SK-N-SH treated with all-trans-retinoic acid at 6 μM for 48 hours (cell line): ENCODE measurements around the gene GRAMD4.
A peak's percentile ranks its signal among the peaks of the same experiment; 100 is the strongest.

Source experiments
- ATAC-seq: fragments of 200-7000 bp; cut with Tn5 transposase; 3 replicates; pipeline ENCODE4 v1.9.1; 2020; ENCODE audit warnings: mild to moderate bottlenecking, moderate library complexity
- BACH2 ChIP-seq: fragments of 250-450 bp; sonication (Bioruptor Pico); IDR thresholded peaks from 2 replicates; pipeline ENCODE4 v1.9.0; 2021; ENCODE audit warnings: mild to moderate bottlenecking, borderline replicate concordance
- CREB5 ChIP-seq: fragments of 250-450 bp; sonication (Bioruptor Pico); IDR thresholded peaks from 2 replicates; pipeline ENCODE4 v1.5.1; 2020; ENCODE audit warnings: low read depth, mild to moderate bottlenecking, moderate library complexity
- ESRRG ChIP-seq: fragments of 250-450 bp; sonication (Bioruptor Pico); IDR thresholded peaks from 2 replicates; pipeline ENCODE4 v1.6.1; 2021; ENCODE audit warnings: mild to moderate bottlenecking
- GLIS3 ChIP-seq: fragments of 250-450 bp; sonication (Bioruptor Pico); IDR thresholded peaks from 2 replicates; pipeline ENCODE4 v1.5.0; 2020; ENCODE audit warnings: mild to moderate bottlenecking, moderate library complexity
- ISL1 ChIP-seq: fragments of 250-450 bp; sonication (Bioruptor Pico); IDR thresholded peaks from 2 replicates; pipeline ENCODE4 v2.1.2; 2022; ENCODE audit warnings: mild to moderate bottlenecking, moderate library complexity
- OSR1 ChIP-seq: fragments of 250-450 bp; sonication (Bioruptor Pico); IDR thresholded peaks from 2 replicates; pipeline ENCODE4 v1.8.0; 2022; ENCODE audit warnings: moderate library complexity, mild to moderate bottlenecking, inconsistent platforms
- POU6F1 ChIP-seq: fragments of 250-450 bp; sonication (Bioruptor Pico); IDR thresholded peaks from 2 replicates; pipeline ENCODE4 v1.8.0; 2021; ENCODE audit warnings: low read depth, mild to moderate bottlenecking, moderate library complexity, borderline replicate concordance
- PPARA ChIP-seq: fragments of 250-450 bp; sonication (Bioruptor Pico); IDR thresholded peaks from 2 replicates; pipeline ENCODE4 v1.5.0; 2020; ENCODE audit warnings: mild to moderate bottlenecking, borderline replicate concordance
- RARB ChIP-seq: fragments of 250-450 bp; sonication (Bioruptor Pico); IDR thresholded peaks from 2 replicates; pipeline ENCODE4 v1.8.0; 2021; ENCODE audit warnings: mild to moderate bottlenecking, moderate library complexity
- SNAI2 ChIP-seq: fragments of 250-450 bp; sonication (Bioruptor Pico); IDR thresholded peaks from 2 replicates; pipeline ENCODE4 v1.5.0; 2020; ENCODE audit warnings: mild to moderate bottlenecking, moderate library complexity
- TCF4 ChIP-seq: fragments of 250-450 bp; sonication (Bioruptor Pico); IDR thresholded peaks from 2 replicates; pipeline ENCODE4 v1.8.0; 2021; ENCODE audit warnings: mild to moderate bottlenecking, moderate library complexity, borderline replicate concordance
- TOX ChIP-seq: fragments of 250-450 bp; sonication (Bioruptor Pico); IDR thresholded peaks from 2 replicates; pipeline ENCODE4 v1.8.0; 2021; ENCODE audit warnings: mild to moderate bottlenecking, moderate library complexity, borderline replicate concordance
- TSHZ2 ChIP-seq: fragments of 250-450 bp; sonication (Bioruptor Pico); IDR thresholded peaks from 2 replicates; pipeline ENCODE4 v1.5.0; 2020; ENCODE audit warnings: mild to moderate bottlenecking, moderate library complexity
- ZC3H10 ChIP-seq: fragments of 250-450 bp; sonication (Bioruptor Pico); IDR thresholded peaks from 2 replicates; pipeline ENCODE4 v1.5.1; 2021; ENCODE audit warnings: mild to moderate bottlenecking, moderate library complexity
- ZFP30 ChIP-seq: fragments of 450-650 bp; formaldehyde crosslinking; IDR thresholded peaks from 2 replicates; pipeline ENCODE4 v1.5.0; 2022; ENCODE audit warnings: mild to moderate bottlenecking, moderate library complexity
- ZNF565 ChIP-seq: fragments of 450-650 bp; formaldehyde crosslinking; conservative IDR thresholded peaks from 2 replicates; pipeline ENCODE4 v1.5.0; 2020; ENCODE audit warnings: low read depth, mild to moderate bottlenecking, moderate library complexity
- ZNF70 ChIP-seq: fragments of 450-650 bp; formaldehyde crosslinking; IDR thresholded peaks from 2 replicates; pipeline ENCODE4 v1.5.0; 2020; ENCODE audit warnings: mild to moderate bottlenecking, moderate library complexity
- ZNF8 ChIP-seq: fragments of 450-650 bp; formaldehyde crosslinking; IDR thresholded peaks from 2 replicates; pipeline ENCODE4 v1.5.0; 2020; ENCODE audit warnings: mild to moderate bottlenecking, moderate library complexity
- TF ChIP-seq, protein P1 (sequence below): fragments of 250-450 bp; sonication (Bioruptor Pico); IDR thresholded peaks from 2 replicates; pipeline ENCODE4 v1.5.1; 2021; ENCODE audit warnings: mild to moderate bottlenecking, moderate library complexity
- TF ChIP-seq, protein P2 (sequence below): fragments of 250-450 bp; sonication (Bioruptor Pico); IDR thresholded peaks from 2 replicates; pipeline ENCODE4 v1.8.0; 2020; ENCODE audit warnings: mild to moderate bottlenecking, moderate library complexity, borderline replicate concordance

GRAMD4 gene

DNA sequence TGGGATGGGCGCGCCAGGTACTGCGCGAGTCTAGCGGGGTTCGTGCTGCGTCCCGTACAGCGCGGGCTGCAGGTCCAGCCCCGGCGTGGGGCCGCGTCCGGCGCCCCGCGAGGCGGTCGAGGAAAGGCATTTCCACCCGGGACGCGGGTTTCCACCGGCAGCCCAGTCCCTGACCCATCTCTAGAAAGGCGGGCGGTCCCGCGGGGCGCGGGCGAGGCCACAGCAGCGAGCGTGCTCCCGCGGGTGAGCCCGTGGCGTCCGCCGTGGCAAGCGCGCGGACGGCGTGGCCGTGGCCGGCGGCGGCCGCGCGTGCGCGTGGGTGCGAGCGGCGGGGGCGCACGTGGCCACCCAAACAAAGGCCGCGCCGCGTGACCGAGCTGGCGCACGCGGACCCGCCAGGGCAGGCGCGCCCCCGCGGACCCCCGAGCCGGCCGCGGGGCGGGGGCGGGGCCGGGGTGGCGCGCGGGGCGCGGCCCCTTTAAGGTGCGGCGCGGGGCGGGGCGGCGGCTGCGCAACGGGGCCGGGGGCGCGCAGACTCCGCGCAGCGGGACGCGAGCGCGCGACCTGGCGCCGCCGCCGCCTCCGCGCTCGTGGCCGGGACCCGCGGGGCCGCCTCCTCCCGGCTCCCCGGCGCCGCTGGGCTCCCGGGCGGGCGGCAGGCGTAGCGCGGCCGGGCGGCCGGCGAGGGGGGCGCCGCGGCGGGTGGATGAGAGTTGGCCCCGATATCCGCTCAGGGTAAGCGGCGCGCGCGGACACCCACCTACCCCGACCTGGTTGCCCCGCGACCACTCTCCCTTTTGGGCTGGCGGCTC is 43.4 kb upstream of the GRAMD4 start:
- ATAC-seq = peak; percentile 20
- TF ChIP-seq BACH2 (CRISPR knock-in tag) (no peak), RARB (CRISPR knock-in tag) (no peak), TCF4 (CRISPR knock-in tag) (no peak), ZNF70 (CRISPR knock-in tag) (no peak), ZFP30 (CRISPR knock-in tag) (no peak), ESRRG (CRISPR knock-in tag) (no peak), OSR1 (CRISPR knock-in tag) (no peak), SNAI2 (CRISPR knock-in tag) (no peak), ZNF565 (CRISPR knock-in tag) (no peak)

GRCh38 chr22:46577368-46578249 is 42.6 kb upstream of the GRAMD4 start:
- peak; percentile 14; the same call in 2 of the 3 replicates for ATAC-seq
- TF ChIP-seq ZFP30 (CRISPR knock-in tag) = no peak
- TF ChIP-seq, protein P1, sequence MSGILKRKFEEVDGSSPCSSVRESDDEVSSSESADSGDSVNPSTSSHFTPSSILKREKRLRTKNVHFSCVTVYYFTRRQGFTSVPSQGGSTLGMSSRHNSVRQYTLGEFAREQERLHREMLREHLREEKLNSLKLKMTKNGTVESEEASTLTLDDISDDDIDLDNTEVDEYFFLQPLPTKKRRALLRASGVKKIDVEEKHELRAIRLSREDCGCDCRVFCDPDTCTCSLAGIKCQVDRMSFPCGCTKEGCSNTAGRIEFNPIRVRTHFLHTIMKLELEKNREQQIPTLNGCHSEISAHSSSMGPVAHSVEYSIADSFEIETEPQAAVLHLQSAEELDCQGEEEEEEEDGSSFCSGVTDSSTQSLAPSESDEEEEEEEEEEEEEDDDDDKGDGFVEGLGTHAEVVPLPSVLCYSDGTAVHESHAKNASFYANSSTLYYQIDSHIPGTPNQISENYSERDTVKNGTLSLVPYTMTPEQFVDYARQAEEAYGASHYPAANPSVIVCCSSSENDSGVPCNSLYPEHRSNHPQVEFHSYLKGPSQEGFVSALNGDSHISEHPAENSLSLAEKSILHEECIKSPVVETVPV (CRISPR knock-in tag) = no peak
- no peak for TF ChIP-seq TSHZ2 (CRISPR knock-in tag)
- no peak for TF ChIP-seq POU6F1 (CRISPR knock-in tag)
- no peak for TF ChIP-seq ZNF8 (CRISPR knock-in tag)
- no peak for TF ChIP-seq PPARA (CRISPR knock-in tag)
- TF ChIP-seq ISL1 (CRISPR knock-in tag) = no peak
- no peak for TF ChIP-seq TOX (CRISPR knock-in tag)
- TF ChIP-seq ZNF565 (CRISPR knock-in tag) = no peak
- no peak for TF ChIP-seq ESRRG (CRISPR knock-in tag)
- TF ChIP-seq CREB5 (CRISPR knock-in tag) = no peak
- TF ChIP-seq, protein P2, sequence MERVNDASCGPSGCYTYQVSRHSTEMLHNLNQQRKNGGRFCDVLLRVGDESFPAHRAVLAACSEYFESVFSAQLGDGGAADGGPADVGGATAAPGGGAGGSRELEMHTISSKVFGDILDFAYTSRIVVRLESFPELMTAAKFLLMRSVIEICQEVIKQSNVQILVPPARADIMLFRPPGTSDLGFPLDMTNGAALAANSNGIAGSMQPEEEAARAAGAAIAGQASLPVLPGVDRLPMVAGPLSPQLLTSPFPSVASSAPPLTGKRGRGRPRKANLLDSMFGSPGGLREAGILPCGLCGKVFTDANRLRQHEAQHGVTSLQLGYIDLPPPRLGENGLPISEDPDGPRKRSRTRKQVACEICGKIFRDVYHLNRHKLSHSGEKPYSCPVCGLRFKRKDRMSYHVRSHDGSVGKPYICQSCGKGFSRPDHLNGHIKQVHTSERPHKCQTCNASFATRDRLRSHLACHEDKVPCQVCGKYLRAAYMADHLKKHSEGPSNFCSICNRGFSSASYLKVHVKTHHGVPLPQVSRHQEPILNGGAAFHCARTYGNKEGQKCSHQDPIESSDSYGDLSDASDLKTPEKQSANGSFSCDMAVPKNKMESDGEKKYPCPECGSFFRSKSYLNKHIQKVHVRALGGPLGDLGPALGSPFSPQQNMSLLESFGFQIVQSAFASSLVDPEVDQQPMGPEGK (CRISPR knock-in tag) = no peak
- TF ChIP-seq GLIS3 (CRISPR knock-in tag) = no peak
- no peak for TF ChIP-seq ZC3H10 (CRISPR knock-in tag)
- TF ChIP-seq BACH2 (CRISPR knock-in tag) = no peak
- TF ChIP-seq ZNF70 (CRISPR knock-in tag) = no peak
- no peak for TF ChIP-seq OSR1 (CRISPR knock-in tag)
